ENCODE measurements around the gene IGSF3. TPM values are rescaled to one million over a fixed set of nuclear protein-coding genes. Genes with fewer than 3 reads are reported as not detected.

Gene IGSF3
- total RNA-seq, 2 donors from 2014 or later: 1.5 to 8.0 TPM

DNA sequence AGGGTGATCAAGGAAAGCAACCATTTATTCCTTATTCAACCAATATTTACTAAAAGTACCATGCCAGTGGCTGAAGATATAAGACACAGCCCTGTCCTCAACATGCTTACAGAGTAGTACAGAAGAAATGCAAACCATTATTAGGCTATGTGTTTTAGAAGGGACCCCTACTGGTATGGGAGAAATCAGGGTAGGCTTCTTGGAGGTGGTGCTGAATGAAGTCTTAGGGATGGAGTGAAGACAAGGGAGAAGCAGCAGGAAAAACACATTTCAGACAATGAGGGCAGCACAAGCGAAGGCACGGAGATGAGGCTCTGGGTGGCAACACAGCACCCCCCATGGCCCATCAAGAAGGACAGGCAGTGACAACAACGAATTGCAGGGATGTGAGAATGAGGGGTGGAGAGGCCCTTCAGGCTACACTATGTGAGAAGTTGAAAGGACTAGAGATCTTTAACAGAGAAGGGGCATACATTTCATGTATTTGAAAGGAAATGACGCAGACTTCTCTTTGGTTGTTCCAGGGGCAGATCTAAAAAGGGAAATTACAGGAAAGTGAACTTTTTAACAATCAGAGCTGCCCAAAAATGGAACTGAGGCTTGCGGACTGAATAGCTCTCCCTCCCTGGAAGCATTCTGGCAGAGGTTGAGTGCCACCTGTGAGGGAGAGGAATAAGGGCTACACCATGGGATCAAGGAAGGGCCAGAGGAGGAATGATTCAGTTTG is 79.9 kb downstream of the IGSF3 start:
- Histone ChIP-seq H3K4me3 (no peak overlapping the region), H3K4me1 (ENCODE audit: control insufficient read depth in 1 of 2, low read depth in 2 of 2) (no peaks in the 10 kb centered on the region), H3K27me3 (replicated peaks; ENCODE audit: insufficient read depth) (no peaks in the 10 kb centered on the region), H3K9me3 (no peaks in the 10 kb centered on the region), H3K27ac (no peak overlapping the region), H3K36me3 (no peaks in the 10 kb centered on the region)
- TF ChIP-seq, protein P1, sequence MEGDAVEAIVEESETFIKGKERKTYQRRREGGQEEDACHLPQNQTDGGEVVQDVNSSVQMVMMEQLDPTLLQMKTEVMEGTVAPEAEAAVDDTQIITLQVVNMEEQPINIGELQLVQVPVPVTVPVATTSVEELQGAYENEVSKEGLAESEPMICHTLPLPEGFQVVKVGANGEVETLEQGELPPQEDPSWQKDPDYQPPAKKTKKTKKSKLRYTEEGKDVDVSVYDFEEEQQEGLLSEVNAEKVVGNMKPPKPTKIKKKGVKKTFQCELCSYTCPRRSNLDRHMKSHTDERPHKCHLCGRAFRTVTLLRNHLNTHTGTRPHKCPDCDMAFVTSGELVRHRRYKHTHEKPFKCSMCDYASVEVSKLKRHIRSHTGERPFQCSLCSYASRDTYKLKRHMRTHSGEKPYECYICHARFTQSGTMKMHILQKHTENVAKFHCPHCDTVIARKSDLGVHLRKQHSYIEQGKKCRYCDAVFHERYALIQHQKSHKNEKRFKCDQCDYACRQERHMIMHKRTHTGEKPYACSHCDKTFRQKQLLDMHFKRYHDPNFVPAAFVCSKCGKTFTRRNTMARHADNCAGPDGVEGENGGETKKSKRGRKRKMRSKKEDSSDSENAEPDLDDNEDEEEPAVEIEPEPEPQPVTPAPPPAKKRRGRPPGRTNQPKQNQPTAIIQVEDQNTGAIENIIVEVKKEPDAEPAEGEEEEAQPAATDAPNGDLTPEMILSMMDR (IDR thresholded peaks at IDR 0.05): no peak
- DNase-seq (ENCODE audit: low spot score) (no peak), ATAC-seq (ENCODE audit: insufficient number of reproducible peaks, low FRiP score, low read depth) (no peak)

- Histone ChIP-seq H3K4me1 (ENCODE audit: control insufficient read depth in 1 of 2, low read depth in 2 of 2) (no peaks in the 10 kb centered on the region), H3K27me3 (replicated peaks; ENCODE audit: insufficient read depth) (no peaks in the 10 kb centered on the region)
- ATAC-seq (ENCODE audit: insufficient number of reproducible peaks, low FRiP score, low read depth): no peak
Observed at GRCh38 chr1:116586741-116587143, 80.8 kb downstream of the IGSF3 start.

GRCh38 chr1:116585886-116586285 is 81.6 kb downstream of the IGSF3 start:
- no peak for DNase-seq (ENCODE audit: low spot score)
- H3K27ac ChIP-seq: no peak overlapping the region
- H3K36me3 ChIP-seq: no peaks in the 10 kb centered on the region
- TF ChIP-seq, protein P1 (IDR thresholded peaks at IDR 0.05): no peak
- H3K9me3 ChIP-seq: no peaks in the 10 kb centered on the region
- H3K4me3 ChIP-seq: no peak overlapping the region
- H3K27me3 ChIP-seq (replicated peaks; ENCODE audit: insufficient read depth): no peaks in the 10 kb centered on the region
- ATAC-seq (ENCODE audit: insufficient number of reproducible peaks, low FRiP score, low read depth): no peak
- H3K4me1 ChIP-seq (ENCODE audit: control insufficient read depth in 1 of 2, low read depth in 2 of 2): no peaks in the 10 kb centered on the region

More at GRCh38 chr1:116586741-116587143, 80.8 kb downstream of the IGSF3 start:
- TF ChIP-seq, protein P1 (IDR thresholded peaks at IDR 0.05): no peak
- Histone ChIP-seq H3K27ac (no peak overlapping the region), H3K9me3 (no peaks in the 10 kb centered on the region), H3K36me3 (no peaks in the 10 kb centered on the region), H3K4me3 (no peak overlapping the region)
- DNase-seq (ENCODE audit: low spot score): no peak

- ATAC-seq (ENCODE audit: insufficient number of reproducible peaks, low FRiP score, low read depth) (no peak), DNase-seq (ENCODE audit: low spot score) (no peak)
- H3K9me3 ChIP-seq: no peaks in the 10 kb centered on the region
- H3K4me1 ChIP-seq (ENCODE audit: control insufficient read depth in 1 of 2, low read depth in 2 of 2): no peaks in the 10 kb centered on the region
- no peak overlapping the region for H3K27ac ChIP-seq
- no peaks in the 10 kb centered on the region for H3K36me3 ChIP-seq
- TF ChIP-seq, protein P1 (IDR thresholded peaks at IDR 0.05): no peak
- no peak overlapping the region for H3K4me3 ChIP-seq
- no peaks in the 10 kb centered on the region for H3K27me3 ChIP-seq (replicated peaks; ENCODE audit: insufficient read depth)
Observed at GRCh38 chr1:116581323-116581885, 86.1 kb downstream of the IGSF3 start.

- no peak for DNase-seq (ENCODE audit: low spot score)
- Histone ChIP-seq H3K9me3 (no peaks in the 10 kb centered on the region), H3K4me1 (ENCODE audit: control insufficient read depth in 1 of 2, low read depth in 2 of 2) (no peaks in the 10 kb centered on the region), H3K27ac (no peak overlapping the region), H3K4me3 (no peak overlapping the region), H3K27me3 (replicated peaks; ENCODE audit: insufficient read depth) (no peaks in the 10 kb centered on the region), H3K36me3 (no peaks in the 10 kb centered on the region)
- ATAC-seq (ENCODE audit: insufficient number of reproducible peaks, low FRiP score, low read depth): no peak
- TF ChIP-seq, protein P1 (IDR thresholded peaks at IDR 0.05): no peak
Observed at GRCh38 chr1:116580446-116581322, 86.8 kb downstream of the IGSF3 start.
